Cardiac muscle cell (in vitro differentiated cells and primary cell): ENCODE measurements around the gene NNT. TPM values are rescaled to one million over a fixed set of nuclear protein-coding genes. Genes with fewer than 3 reads are reported as not detected.

Source experiments
- DNase-seq, 2 donors: peaks; one replicate each; pipeline versions ENCODE4 v3.0.0 to v3.0.0-alpha.2; 2010 to 2017; ENCODE audit warnings: low read depth in 1 of 2, low spot score in 1 of 2
- H3K27ac ChIP-seq: fragments of 200-600 bp; sonication (generic); 2 replicates; pipeline ENCODE4 v1.5.1; 2016
- H3K27me3 ChIP-seq: fragments of 200-600 bp; sonication (generic); 2 replicates; pipeline ENCODE4 v1.6.0; 2016; ENCODE audit warnings: control low read depth
- H3K36me3 ChIP-seq: fragments of 200-600 bp; sonication (generic); 2 replicates; pipeline ENCODE4 v1.5.1; 2016; ENCODE audit warnings: control low read depth
- H3K4me1 ChIP-seq: fragments of 200-600 bp; sonication (generic); 2 replicates; pipeline ENCODE4 v1.8.1; 2017; ENCODE audit warnings: low read depth, mild to moderate bottlenecking, mixed run types
- H3K4me3 ChIP-seq: fragments of 200-600 bp; sonication (generic); 2 replicates; pipeline ENCODE4 v1.5.1; 2016; ENCODE audit warnings: mild to moderate bottlenecking
- H3K9me3 ChIP-seq: fragments of 200-600 bp; sonication (generic); 2 replicates; pipeline ENCODE4 v1.5.1; 2017; ENCODE audit warnings: low read depth, mild to moderate bottlenecking, control low read depth
- CTCF ChIP-seq: IDR thresholded peaks from 2 replicates; pipeline ENCODE4 v1.5.1; 2012; ENCODE audit warnings: low read depth, mild to moderate bottlenecking, low read length
- polyA plus RNA-seq: library from polyadenylated mRNA; unstranded; fragments of >200 nt; fragmentation: Nextera tagmentation; extraction: Ambion mirVana; gene quantifications from 2 replicates; pipeline ENCODE4 v1.2.1, GENCODE V29; 2016
- total RNA-seq: library from RNA; depleted of rRNA; stranded (reverse); fragments of >200 nt; gene quantifications from 2 replicates; pipeline ENCODE4 v1.2.3, GENCODE V29; 2016

The NNT gene
- total and polyA plus RNA-seq, 2 experiments from 2014 or later: 103 to 123 TPM

DNA sequence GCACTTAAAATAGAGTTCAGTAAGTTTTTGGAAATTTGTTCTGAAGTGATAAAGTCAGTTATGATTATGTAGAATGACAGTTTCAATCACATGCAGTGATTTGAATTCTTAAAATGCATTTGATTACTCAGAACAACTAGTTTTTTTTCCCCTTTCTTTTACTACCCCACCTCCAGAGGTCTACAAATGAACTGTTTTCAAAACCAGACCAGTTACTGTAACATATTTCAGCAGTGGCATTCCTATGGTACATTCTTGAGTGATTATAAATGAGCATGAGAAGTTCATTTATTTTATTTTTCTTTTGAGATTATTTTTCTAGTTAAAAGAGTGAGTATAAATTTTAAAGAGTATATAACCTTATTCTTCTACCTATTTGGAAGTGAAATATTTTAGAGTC lies 71.6 kb downstream of the NNT start:
- Histone ChIP-seq H3K4me1 (no peaks in the 10 kb centered on the region), H3K4me3 (no peak overlapping the region), H3K36me3 (peaks cover 26% of the 10 kb centered on the region), H3K27ac (no peak overlapping the region), H3K27me3 (no peaks in the 10 kb centered on the region), H3K9me3 (no peaks in the 10 kb centered on the region)
- no peak for DNase-seq
- TF ChIP-seq CTCF: no peak

DNA sequence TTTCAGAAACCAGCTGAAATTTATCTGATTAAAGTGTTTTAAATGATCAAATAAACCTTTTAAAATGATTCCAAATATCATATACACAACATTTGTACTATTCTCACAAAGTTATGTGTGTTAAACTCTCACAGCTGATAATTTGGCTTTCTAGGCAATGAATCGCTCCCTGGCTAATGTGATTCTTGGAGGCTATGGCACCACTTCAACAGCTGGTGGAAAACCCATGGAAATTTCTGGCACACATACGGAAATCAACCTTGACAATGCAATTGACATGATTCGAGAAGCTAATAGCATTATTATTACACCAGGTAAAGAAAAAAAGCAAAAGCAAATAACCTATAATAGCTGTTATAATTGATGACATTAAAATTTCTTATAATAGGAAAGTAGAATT lies 72.4 kb downstream of the NNT start:
- no peaks in the 10 kb centered on the region for H3K9me3 ChIP-seq
- H3K36me3 ChIP-seq: peaks cover 26% of the 10 kb centered on the region
- DNase-seq: no peak

GRCh38 chr5:43676083-43676840 lies 73.3 kb downstream of the NNT start:
- DNase-seq: no peak
- H3K36me3 ChIP-seq: peaks cover 26% of the 10 kb centered on the region
- H3K4me1 ChIP-seq: no peaks in the 10 kb centered on the region
- H3K9me3 ChIP-seq: no peaks in the 10 kb centered on the region
- H3K4me3 ChIP-seq: no peak overlapping the region
- no peak for TF ChIP-seq CTCF
- H3K27me3 ChIP-seq: no peaks in the 10 kb centered on the region
- H3K27ac ChIP-seq: no peak overlapping the region

More for the DNA sequence above, 72.4 kb downstream of the NNT start:
- Histone ChIP-seq H3K4me1 (no peaks in the 10 kb centered on the region), H3K27ac (no peak overlapping the region), H3K4me3 (no peak overlapping the region), H3K27me3 (no peaks in the 10 kb centered on the region)
- no peak for TF ChIP-seq CTCF

- DNase-seq: no peak
- no peak overlapping the region for H3K4me3 ChIP-seq
- no peaks in the 10 kb centered on the region for H3K9me3 ChIP-seq
- no peaks in the 10 kb centered on the region for H3K4me1 ChIP-seq
- H3K27ac ChIP-seq: no peak overlapping the region
- no peak for TF ChIP-seq CTCF
- H3K36me3 ChIP-seq: peaks cover 26% of the 10 kb centered on the region
- H3K27me3 ChIP-seq: no peaks in the 10 kb centered on the region
These were observed 74.3 kb downstream of the NNT start for GRCh38 chr5:43677253-43677652.

- no peak for TF ChIP-seq CTCF
- no peak for DNase-seq
- Histone ChIP-seq H3K9me3 (no peaks in the 10 kb centered on the region), H3K4me1 (no peaks in the 10 kb centered on the region), H3K4me3 (no peak overlapping the region), H3K27me3 (no peaks in the 10 kb centered on the region), H3K27ac (peak overlapping the region; percentile 19), H3K36me3 (peaks cover 26% of the 10 kb centered on the region)
These were observed 76.2 kb downstream of the NNT start for GRCh38 chr5:43679214-43679613.
